GM18507 (cell line): ENCODE data around the gene SPINDOC.
"Not testable (repeated sequence)": the region's sequence is repeated elsewhere in the genome, so short reads cannot be mapped to it uniquely, and the experiment has no call there.

ENCODE experiments used
- DNase-seq: peaks from one replicate; pipeline ENCODE4 v3.0.0; 2011; ENCODE audit warnings: low read depth; ENCODE audit not compliant: insufficient read length; ENCODE audit errors: extremely low spot score
- FAIRE-seq: peaks from 2 replicates; lab custom pipeline; 2011; peaks lifted over from hg19 to GRCh38; lab: Jason Lieb, UNC

SPINDOC gene

GRCh38 chr11:63783925-63784592 is 29.2 kb upstream of the SPINDOC start:
- FAIRE-seq (no peak), DNase-seq (no peak)

GRCh38 chr11:63785823-63786222 is 27.4 kb upstream of the SPINDOC start:
- DNase-seq (no peak), FAIRE-seq (no peak)

GRCh38 chr11:63791495-63792167 is 21.6 kb upstream of the SPINDOC start:
- DNase-seq: no peak
- no peak for FAIRE-seq

GRCh38 chr11:63793161-63793560 is 20.1 kb upstream of the SPINDOC start:
- DNase-seq (no peak), FAIRE-seq (no peak)

GRCh38 chr11:63795066-63795465 is 18.2 kb upstream of the SPINDOC start:
- DNase-seq (no peak), FAIRE-seq (no peak)

- FAIRE-seq (no peak), DNase-seq (no peak)
Measured at GRCh38 chr11:63800921-63801320, 12.3 kb upstream of the SPINDOC start.

- FAIRE-seq (no peak), DNase-seq (no peak)
Measured at GRCh38 chr11:63802637-63803414, 10.4 kb upstream of the SPINDOC start.

GRCh38 chr11:63804259-63804658 is 9.0 kb upstream of the SPINDOC start:
- FAIRE-seq: no peak
- no peak for DNase-seq

- DNase-seq (no peak), FAIRE-seq (no peak)
Measured at GRCh38 chr11:63805844-63806415, 7.3 kb upstream of the SPINDOC start.

- FAIRE-seq, DNase-seq: not testable (repeated sequence)
Measured at GRCh38 chr11:63810383-63810782, 2.9 kb upstream of the SPINDOC start.

GRCh38 chr11:63811522-63811921 is 1.7 kb upstream of the SPINDOC start:
- DNase-seq (no peak), FAIRE-seq (no peak)

- FAIRE-seq (no peak), DNase-seq (peak; percentile 25)
Measured at GRCh38 chr11:63813563-63814382, 517 bp downstream of the SPINDOC start.

- no peak for DNase-seq
- peak; percentile 15 for FAIRE-seq
Measured at GRCh38 chr11:63814383-63814736, 1.1 kb downstream of the SPINDOC start.

- no peak for DNase-seq
- no peak for FAIRE-seq
Measured at GRCh38 chr11:63816166-63816565, 2.9 kb downstream of the SPINDOC start.

GRCh38 chr11:63816732-63817131 is 3.5 kb downstream of the SPINDOC start:
- FAIRE-seq (no peak), DNase-seq (no peak)

GRCh38 chr11:63817758-63818498 is 4.7 kb downstream of the SPINDOC start:
- DNase-seq: no peak
- FAIRE-seq: no peak

- FAIRE-seq (no peak), DNase-seq (no peak)
Measured at GRCh38 chr11:63818609-63819008, 5.4 kb downstream of the SPINDOC start.

GRCh38 chr11:63821411-63821810 is 8.2 kb downstream of the SPINDOC start:
- FAIRE-seq (no peak), DNase-seq (no peak)
